AG09309 (cell line): ENCODE measurements around the gene PCARE.

Experiments used
- DNase-seq: peaks from one replicate; pipeline ENCODE4 v3.0.0-alpha.2; 2010; ENCODE audit warnings: low read depth
- H3K4me3 ChIP-seq: 2 replicates; pipeline ENCODE4 v1.5.1; 2011; ENCODE audit warnings: mild to moderate bottlenecking, low read depth, low read length, moderate library complexity; ENCODE audit not compliant: control insufficient read depth
- TF ChIP-seq, protein P1 (sequence below): IDR thresholded peaks from 2 replicates; pipeline ENCODE4 v1.5.1; 2011; ENCODE audit warnings: mild to moderate bottlenecking, low read depth, low read length, inconsistent platforms; ENCODE audit not compliant: insufficient read depth, control insufficient read depth; ENCODE audit errors: missing control alignments

The PCARE gene

DNA sequence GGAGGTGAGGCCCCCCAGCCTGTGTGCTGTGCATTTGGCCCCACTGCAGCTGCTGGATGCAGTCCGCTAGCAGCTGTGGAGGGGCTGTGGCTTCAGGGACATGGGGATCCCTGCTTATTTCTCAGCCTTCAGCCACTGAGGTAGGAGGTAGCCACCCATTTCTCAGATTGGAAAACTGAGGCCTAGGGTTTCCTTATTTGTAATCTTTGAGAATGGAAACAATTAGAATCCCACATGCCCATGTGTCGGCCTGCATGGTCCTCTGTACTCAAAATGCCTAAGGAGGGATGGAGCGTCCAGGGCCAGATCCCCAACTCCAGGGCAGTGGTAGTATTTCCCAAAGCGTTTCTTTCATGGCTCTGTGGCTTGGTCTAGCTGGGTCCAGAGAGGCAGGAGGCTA, 51.1 kb downstream of the PCARE start:
- H3K4me3 ChIP-seq: no peak overlapping the region
- TF ChIP-seq, protein P1, sequence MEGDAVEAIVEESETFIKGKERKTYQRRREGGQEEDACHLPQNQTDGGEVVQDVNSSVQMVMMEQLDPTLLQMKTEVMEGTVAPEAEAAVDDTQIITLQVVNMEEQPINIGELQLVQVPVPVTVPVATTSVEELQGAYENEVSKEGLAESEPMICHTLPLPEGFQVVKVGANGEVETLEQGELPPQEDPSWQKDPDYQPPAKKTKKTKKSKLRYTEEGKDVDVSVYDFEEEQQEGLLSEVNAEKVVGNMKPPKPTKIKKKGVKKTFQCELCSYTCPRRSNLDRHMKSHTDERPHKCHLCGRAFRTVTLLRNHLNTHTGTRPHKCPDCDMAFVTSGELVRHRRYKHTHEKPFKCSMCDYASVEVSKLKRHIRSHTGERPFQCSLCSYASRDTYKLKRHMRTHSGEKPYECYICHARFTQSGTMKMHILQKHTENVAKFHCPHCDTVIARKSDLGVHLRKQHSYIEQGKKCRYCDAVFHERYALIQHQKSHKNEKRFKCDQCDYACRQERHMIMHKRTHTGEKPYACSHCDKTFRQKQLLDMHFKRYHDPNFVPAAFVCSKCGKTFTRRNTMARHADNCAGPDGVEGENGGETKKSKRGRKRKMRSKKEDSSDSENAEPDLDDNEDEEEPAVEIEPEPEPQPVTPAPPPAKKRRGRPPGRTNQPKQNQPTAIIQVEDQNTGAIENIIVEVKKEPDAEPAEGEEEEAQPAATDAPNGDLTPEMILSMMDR: no peak
- no peak for DNase-seq

DNA sequence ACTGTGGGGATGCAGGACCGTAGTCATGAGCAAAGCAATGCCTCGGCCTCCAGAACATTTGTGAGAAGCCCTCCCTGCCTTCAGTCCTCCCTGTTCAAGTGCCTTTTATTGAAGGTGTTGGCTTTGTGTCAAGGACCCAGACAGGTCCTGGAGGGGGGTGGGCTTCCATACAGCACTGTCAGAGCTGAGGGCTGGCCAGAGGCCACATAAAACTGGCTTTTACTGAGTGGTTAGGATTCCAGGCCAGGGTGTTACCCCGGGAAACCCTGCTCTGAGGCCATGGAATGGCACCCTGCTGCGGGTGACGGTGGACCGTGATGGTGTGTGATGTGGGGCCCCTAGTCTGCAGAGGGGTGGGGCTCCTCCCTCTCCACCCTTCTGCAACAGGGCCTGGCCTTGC, 51.6 kb downstream of the PCARE start:
- DNase-seq: no peak
- TF ChIP-seq, protein P1: no peak
- H3K4me3 ChIP-seq: no peak overlapping the region

DNA sequence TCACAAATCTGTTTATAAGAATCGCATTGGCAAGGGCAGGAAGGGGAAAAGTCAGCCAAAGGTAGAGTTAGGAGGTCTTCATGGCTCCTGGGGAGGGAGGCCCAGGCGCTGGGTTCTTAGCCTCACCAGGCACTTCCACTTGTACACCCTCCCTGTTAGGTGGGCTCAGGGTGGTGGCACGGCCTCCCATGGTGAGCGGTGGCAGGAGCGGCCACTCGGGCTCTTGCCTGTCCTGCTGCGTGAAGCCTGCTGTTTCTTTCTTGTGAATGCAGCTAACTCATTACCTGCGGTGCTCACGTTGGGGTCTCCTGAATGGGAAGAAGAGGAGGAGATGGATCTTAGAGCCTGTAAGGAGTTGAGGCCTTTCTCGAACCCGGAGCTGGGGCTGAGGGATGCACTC, 52.4 kb downstream of the PCARE start:
- H3K4me3 ChIP-seq: no peak overlapping the region
- no peak for DNase-seq
- TF ChIP-seq, protein P1: no peak

DNA sequence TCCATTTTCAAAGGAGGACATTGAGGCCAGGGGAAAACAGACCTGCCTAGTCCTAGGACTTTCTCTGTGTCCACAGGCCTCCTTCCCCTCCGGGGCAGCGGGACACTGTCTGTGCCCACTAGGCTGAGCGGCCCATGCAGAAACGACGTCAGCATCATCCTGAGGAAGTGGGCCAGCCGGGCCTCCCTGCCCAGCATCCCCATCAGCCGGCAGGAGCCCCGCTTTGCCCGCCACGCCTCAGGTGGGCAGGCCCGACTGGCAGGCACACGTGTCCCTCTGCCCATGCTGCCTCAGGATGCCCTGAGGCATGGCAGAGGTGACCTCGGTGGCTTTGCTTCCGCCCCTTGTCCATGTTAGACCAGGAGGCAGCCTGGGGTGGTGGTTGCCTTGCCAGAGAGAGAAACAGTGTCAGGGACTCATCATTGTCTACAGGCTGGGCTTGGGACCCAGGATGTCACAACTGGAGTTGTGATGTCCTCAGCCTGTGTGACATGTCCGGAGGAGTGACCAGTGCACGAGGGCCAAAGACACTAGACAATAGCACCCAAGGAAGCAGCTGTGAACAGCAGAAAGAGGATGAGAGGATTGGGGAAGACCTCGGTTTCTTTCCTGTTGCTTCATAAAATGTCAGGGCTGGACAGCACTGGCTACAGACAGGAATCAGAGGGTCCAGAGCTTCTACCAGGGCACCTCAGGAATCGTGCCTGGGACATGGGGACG, 56.4 kb downstream of the PCARE start:
- DNase-seq: no peak
- H3K4me3 ChIP-seq: no peak overlapping the region
- TF ChIP-seq, protein P1: no peak

DNA sequence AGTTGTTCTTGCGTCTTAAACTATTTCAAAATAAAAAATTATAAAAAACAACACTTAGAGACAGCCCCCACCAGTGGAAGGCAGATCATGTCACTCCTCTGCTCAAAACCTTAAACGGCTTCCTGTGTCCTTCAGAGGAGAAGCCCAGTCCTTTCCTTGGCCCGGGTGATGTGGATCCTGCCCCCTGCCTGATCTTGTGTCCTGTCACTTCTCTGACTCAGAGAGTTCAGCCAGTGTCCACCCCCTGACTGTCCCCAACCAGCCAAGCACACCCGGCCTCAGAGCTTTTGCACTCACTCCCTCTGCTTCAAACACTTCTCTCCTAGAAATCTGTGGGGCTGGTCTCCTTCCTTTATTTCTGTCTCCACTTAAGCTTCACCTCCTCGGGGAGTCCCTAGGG, 57.8 kb downstream of the PCARE start:
- H3K4me3 ChIP-seq: no peak overlapping the region
- TF ChIP-seq, protein P1: no peak
- no peak for DNase-seq

DNA sequence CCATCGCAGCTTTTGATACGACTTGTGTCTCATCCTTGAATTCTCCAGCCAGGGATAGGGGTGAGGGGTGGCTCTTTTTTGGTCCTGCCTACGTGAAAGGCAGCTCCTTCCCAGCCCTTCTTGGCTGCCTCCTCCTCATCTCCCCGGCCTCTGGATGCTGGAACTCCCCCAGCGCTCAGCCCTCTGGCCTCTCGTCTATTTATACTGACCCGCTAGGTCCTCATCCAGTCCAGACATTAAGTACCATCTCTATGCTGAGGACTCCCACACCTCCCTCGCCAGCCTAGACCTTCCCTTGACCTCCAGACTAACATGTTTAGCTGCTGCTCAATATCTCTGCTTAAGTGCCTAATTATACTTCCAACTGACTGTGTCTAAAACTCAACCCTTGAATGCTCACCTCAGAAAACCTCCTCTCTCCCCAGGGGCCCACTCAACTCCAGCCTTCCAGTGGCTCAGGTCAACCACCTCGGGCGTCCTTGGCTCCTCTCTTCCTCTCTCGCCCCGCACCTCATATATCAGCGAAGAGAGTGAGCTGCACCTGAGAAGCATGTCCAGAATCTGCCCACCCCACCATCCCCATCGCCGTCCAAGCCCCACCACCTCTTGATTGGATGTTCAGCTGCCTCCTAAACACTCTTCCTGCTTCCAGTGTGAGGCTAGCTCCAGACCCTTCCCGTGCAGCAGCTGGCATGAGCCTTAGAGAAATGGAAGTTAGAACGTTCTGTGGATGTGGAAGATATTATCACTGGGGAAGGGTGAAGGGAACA, 58.4 kb downstream of the PCARE start:
- no peak for DNase-seq
- TF ChIP-seq, protein P1: no peak
- no peak overlapping the region for H3K4me3 ChIP-seq
